Pancreas (tissue), 10 donors: Measurements from ENCODE around the gene CADM3. TPM values are rescaled to one million over a fixed set of nuclear protein-coding genes. Genes with fewer than 3 reads are reported as not detected.

ENCODE experiments used
- ATAC-seq, 4 donors: fragments of 200-7000 bp; cut with Tn5 transposase; one replicate each; pipeline versions ENCODE4 v1.8.0 to v1.9.1; 2020; ENCODE audit warnings: mild to moderate bottlenecking in 4 of 4, moderate library complexity in 4 of 4
- DNase-seq, 6 donors: peaks; one replicate each; pipeline ENCODE4 v3.0.0-alpha.2; 2020
- FAIRE-seq: peaks from 2 replicates; lab custom pipeline; 2012; peaks lifted over from hg19 to GRCh38; lab: Jason Lieb, UNC
- H3K27ac ChIP-seq, 4 donors: fragments of 200-600 bp; sonication (generic); 1 replicate in 3 of 4; 2 replicates in 1 of 4; pipeline versions ENCODE4 v1.5.0 to v1.8.0; 2020
- H3K27me3 ChIP-seq, 4 donors: fragments of 200-600 bp; one replicate each; pipeline ENCODE4 v1.8.0; 2021
- H3K36me3 ChIP-seq, 3 donors: fragments of 200-600 bp; sonication (generic) in 1 of 3; one replicate each; pipeline versions ENCODE4 v1.5.0 to v1.8.0; 2020 to 2021
- H3K4me1 ChIP-seq, 3 donors: fragments of 200-600 bp; one replicate each; pipeline ENCODE4 v1.8.0; 2021
- H3K4me3 ChIP-seq, 4 donors: fragments of 200-600 bp; sonication (generic) in 2 of 4; one replicate each; pipeline versions ENCODE4 v1.5.0 to v1.8.0; 2020 to 2021
- H3K9me3 ChIP-seq, 4 donors: fragments of 200-600 bp; one replicate each; pipeline ENCODE4 v1.8.0; 2021
- WGBS, 2 donors: extraction: QIAGEN DNeasy Blood & Tissue Kit; methylation state at CpG; one replicate each; pipeline ENCODE4 v1.1.7; 2013; 5-methylcytosine and 5-hydroxymethylcytosine counted together
- intact Hi-C, 3 donors: fragments of 100-400 bp; cut with DNase I; formaldehyde crosslinking; loops; one replicate each; pipeline versions ENCODE4 v1.11.1 to v1.14.2; 2022
- polyA plus RNA-seq, 2 donors: library from polyadenylated mRNA; stranded (reverse); fragments of 200-250 nt; gene quantifications; one replicate each; pipeline ENCODE4 v1.2.3, GENCODE V29; 2013
- total RNA-seq, 6 donors: library from RNA; stranded (reverse); fragmentation: NEBNext Ultra II Directional in 4 of 6; extraction: Animal tissue kit (Norgen Biotek cat#: 25700) in 4 of 6; gene quantifications; one replicate each; pipeline versions ENCODE4 v1.2.1 to v1.2.4, GENCODE V29; 2021 to 2023
- TF ChIP-seq, protein P1 (sequence below), 4 donors: fragments of 200-600 bp; sonication (generic) in 3 of 4; IDR thresholded peaks; one replicate each; pipeline versions ENCODE4 v1.5.0 to v1.8.0; 2021; ENCODE audit warnings: antibody characterized with exemption in 4 of 4
- donor health status: healthy with polysubstance abuse.
- donor health status: DM: no; HTN: no; CAD: no; lungs with moderate emphysema.
- donor health status: DM: no; HTN: no; CAD: no.
- donor health status: control.
- donor health status: control.
- donor health status: Bipolar disorder and iron deficiency.
- donor health status: DM: yes; HTN: yes; CAD: no.
- donor health status: DM: no; HTN: no; CAD: no.
- donor health status: DM: no; HTN: no; CAD: no.
- donor health status: DM: yes; HTN: yes; CAD: no.

CADM3 gene
- total and polyA plus RNA-seq, 8 donors = 0.25 to 1.4 (median 0.75) TPM

DNA sequence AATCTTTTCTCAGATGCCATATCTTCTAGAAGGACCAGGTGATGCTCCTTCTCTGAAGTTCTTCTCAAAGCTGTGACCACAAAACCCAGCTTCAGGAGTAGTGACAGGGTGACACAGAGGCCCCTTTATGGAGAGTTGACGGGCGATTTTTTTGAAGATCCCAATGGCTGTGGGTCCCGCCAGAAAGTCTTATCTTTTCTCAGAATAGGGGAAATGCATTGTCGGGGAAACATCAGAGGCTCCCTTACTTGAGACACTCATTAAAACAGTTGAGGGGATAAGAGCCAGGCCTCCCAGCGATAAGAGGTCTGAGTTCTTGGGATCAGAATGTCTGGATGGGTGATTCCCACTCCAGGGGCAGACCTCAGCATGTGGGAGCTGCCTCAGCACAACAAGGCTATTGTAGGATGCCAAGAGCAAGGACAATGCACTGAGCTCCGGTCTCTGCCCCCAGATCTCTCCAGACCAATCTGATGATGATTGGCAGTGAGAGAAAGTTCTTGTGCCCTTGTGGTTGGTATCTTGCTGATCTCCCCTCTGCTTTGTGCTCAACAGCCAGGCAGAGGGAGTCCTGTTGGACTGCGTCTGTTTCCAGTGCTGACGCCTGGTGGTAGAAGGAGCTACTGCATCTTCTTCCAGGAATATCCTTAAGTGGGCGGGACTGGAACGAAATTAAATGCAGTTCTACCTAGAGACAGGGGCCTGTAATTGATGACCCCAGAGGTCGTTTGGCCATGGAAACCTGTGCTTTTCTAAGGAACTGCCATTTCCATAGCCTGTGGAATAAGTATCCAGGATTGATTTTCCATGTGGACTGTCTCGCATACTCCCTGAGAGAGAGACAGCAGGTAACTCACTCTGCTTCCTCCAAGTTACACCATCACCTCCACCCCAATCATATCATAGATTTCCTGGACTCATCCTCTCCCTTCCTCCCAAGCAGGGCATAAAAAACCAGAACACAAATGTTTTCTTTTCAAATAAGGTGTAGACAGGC, 26.4 kb downstream of the CADM3 start:
- H3K4me3 ChIP-seq = no peak overlapping the region
- peak; percentile 74 to 98 (median 91) for ATAC-seq
- no peaks in the 10 kb centered on the region for H3K4me1 ChIP-seq
- 31 to 37% methylated on average over 12 of the region's 12 CpGs for WGBS, 2 donors
- no peaks in the 10 kb centered on the region for H3K9me3 ChIP-seq
- intact Hi-C loops = no loop called here
- peak in 5 of 6 donors; percentile 44 to 74 (median 65) for DNase-seq
- no peak for FAIRE-seq
- H3K27me3 ChIP-seq = no peaks in the 10 kb centered on the region
- H3K36me3 ChIP-seq = no peaks in the 10 kb centered on the region
- H3K27ac ChIP-seq = no peak overlapping the region
- TF ChIP-seq, protein P1, sequence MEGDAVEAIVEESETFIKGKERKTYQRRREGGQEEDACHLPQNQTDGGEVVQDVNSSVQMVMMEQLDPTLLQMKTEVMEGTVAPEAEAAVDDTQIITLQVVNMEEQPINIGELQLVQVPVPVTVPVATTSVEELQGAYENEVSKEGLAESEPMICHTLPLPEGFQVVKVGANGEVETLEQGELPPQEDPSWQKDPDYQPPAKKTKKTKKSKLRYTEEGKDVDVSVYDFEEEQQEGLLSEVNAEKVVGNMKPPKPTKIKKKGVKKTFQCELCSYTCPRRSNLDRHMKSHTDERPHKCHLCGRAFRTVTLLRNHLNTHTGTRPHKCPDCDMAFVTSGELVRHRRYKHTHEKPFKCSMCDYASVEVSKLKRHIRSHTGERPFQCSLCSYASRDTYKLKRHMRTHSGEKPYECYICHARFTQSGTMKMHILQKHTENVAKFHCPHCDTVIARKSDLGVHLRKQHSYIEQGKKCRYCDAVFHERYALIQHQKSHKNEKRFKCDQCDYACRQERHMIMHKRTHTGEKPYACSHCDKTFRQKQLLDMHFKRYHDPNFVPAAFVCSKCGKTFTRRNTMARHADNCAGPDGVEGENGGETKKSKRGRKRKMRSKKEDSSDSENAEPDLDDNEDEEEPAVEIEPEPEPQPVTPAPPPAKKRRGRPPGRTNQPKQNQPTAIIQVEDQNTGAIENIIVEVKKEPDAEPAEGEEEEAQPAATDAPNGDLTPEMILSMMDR (IDR thresholded peaks at IDR 0.05) = peak; percentile 70 to 80 (median 78)

DNA sequence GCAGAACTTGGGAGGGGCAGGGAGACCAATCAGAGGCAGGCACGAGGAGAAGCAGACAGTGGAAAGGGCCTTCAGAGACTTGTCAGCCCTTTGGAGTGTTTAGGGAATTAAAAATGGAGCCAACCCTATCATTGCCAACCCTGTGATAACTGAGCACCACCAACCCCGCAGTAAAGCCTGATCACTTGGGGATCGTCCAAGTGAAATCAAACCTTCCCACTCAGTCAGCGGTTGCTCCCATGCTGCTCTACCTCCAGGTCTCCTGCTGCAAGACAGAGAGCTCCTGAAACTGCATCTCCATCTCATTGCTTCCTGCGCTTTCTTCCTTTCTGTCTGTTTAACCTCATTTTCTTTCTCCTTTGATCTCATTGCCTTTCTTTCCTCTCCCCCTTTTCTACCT, 28.5 kb downstream of the CADM3 start:
- no peaks in the 10 kb centered on the region for H3K36me3 ChIP-seq
- no peak for FAIRE-seq
- no peak for ATAC-seq
- no peaks in the 10 kb centered on the region for H3K9me3 ChIP-seq
- intact Hi-C loops = loop anchor here in 1 of 3 donors (10.0 kb wide), 1 partner anchor 45 kb away; no protein-coding TSS in a partner anchor
- H3K4me1 ChIP-seq = no peaks in the 10 kb centered on the region
- H3K4me3 ChIP-seq = no peak overlapping the region
- peaks cover 0 to 3% (median 0%) of the 10 kb centered on the region in 4 donors for H3K27me3 ChIP-seq
- TF ChIP-seq, protein P1 (IDR thresholded peaks at IDR 0.05) = no peak
- 50 to 61% methylated on average over 5 of the region's 5 CpGs for WGBS, 2 donors
- H3K27ac ChIP-seq = no peak overlapping the region
- no peak for DNase-seq

DNA sequence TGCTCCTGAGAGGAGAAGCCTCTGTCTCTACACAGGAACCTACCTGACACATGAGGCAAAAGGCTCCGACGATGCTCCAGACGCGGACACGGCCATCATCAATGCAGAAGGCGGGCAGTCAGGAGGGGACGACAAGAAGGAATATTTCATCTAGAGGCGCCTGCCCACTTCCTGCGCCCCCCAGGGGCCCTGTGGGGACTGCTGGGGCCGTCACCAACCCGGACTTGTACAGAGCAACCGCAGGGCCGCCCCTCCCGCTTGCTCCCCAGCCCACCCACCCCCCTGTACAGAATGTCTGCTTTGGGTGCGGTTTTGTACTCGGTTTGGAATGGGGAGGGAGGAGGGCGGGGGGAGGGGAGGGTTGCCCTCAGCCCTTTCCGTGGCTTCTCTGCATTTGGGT, 29.4 kb downstream of the CADM3 start:
- TF ChIP-seq, protein P1 (IDR thresholded peaks at IDR 0.05) = no peak
- no peak overlapping the region for H3K4me3 ChIP-seq
- no peaks in the 10 kb centered on the region for H3K4me1 ChIP-seq
- no peak overlapping the region for H3K27ac ChIP-seq
- no peaks in the 10 kb centered on the region for H3K9me3 ChIP-seq
- H3K36me3 ChIP-seq = no peaks in the 10 kb centered on the region
- no peak for ATAC-seq
- no peak for FAIRE-seq
- peaks cover 0 to 4% (median 0%) of the 10 kb centered on the region in 4 donors for H3K27me3 ChIP-seq
- no peak for DNase-seq
- intact Hi-C loops = loop anchor here in 1 of 3 donors (10.0 kb wide), 1 partner anchor 46 kb away; no protein-coding TSS in a partner anchor
- 47 to 53% methylated on average over 18 of the region's 18 CpGs for WGBS, 2 donors

DNA sequence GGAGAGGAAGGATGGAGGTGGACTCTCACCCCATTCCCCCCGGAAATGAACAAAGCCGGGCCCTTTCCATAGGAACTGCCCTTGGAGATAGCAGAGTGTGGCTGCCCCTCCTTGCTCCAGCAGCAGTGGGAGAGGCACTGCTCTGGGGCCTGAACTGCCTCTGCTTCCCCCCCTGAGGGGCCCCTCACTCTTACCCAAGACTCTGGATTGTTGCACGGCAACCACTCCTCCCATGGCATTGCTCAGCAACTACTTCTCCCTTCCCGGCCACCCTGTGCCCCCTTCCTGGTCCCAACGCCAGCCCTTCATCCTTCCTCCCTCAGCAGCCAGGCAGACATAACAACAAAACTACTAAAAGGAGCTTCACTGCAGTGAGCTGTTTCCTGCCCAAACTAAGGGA, 30.2 kb downstream of the CADM3 start:
- H3K4me1 ChIP-seq = no peaks in the 10 kb centered on the region
- no peak overlapping the region for H3K4me3 ChIP-seq

More for the DNA sequence above, 30.2 kb downstream of the CADM3 start:
- 35 to 56% methylated on average over 5 of the region's 5 CpGs for WGBS, 2 donors
- H3K27me3 ChIP-seq = peaks cover 0 to 4% (median 0%) of the 10 kb centered on the region in 4 donors
- TF ChIP-seq, protein P1 (IDR thresholded peaks at IDR 0.05) = no peak
- H3K9me3 ChIP-seq = no peaks in the 10 kb centered on the region
- H3K27ac ChIP-seq = no peak overlapping the region
- no peaks in the 10 kb centered on the region for H3K36me3 ChIP-seq
- intact Hi-C loops = loop anchor here in 1 of 3 donors (10.0 kb wide), 1 partner anchor 47 kb away; no protein-coding TSS in a partner anchor
- DNase-seq (no peak), ATAC-seq (no peak), FAIRE-seq (no peak)
